ENCODE data around the gene DAAM1. TPM values are rescaled to one million over a fixed set of nuclear protein-coding genes. Genes with fewer than 3 reads are reported as not detected.

Gene DAAM1
- total RNA-seq, 2 donors from 2014 or later, result 61.4 to 67.0 TPM

- TF ChIP-seq CTCF (IDR thresholded peaks at IDR 0.05), result no peak
- no peaks in the 10 kb centered on the region for H3K27me3 ChIP-seq
- H3K27ac ChIP-seq, result peak overlapping the region in 1 of 2 donors; percentile 40
- DNase-seq (ENCODE audit: low spot score), result no peak
- H3K4me3 ChIP-seq, result no peak overlapping the region
- no peaks in the 10 kb centered on the region for H3K9me3 ChIP-seq
- peaks cover 0 to 76% of the 10 kb centered on the region in 2 donors for H3K4me1 ChIP-seq
- H3K36me3 ChIP-seq, result no peaks in the 10 kb centered on the region
Observed at GRCh38 chr14:59308673-59309072, 120.2 kb downstream of the DAAM1 start.

GRCh38 chr14:59309291-59309900 lies 120.9 kb downstream of the DAAM1 start:
- no peak overlapping the region for H3K4me3 ChIP-seq
- peak overlapping the region in 1 of 2 donors; percentile 36 for H3K27ac ChIP-seq
- peaks cover 0 to 82% of the 10 kb centered on the region in 2 donors for H3K4me1 ChIP-seq
- TF ChIP-seq CTCF (IDR thresholded peaks at IDR 0.05), result no peak
- no peak for DNase-seq (ENCODE audit: low spot score)
- no peaks in the 10 kb centered on the region for H3K36me3 ChIP-seq
- H3K9me3 ChIP-seq, result no peaks in the 10 kb centered on the region
- no peaks in the 10 kb centered on the region for H3K27me3 ChIP-seq

- no peak for DNase-seq (ENCODE audit: low spot score)
- no peaks in the 10 kb centered on the region for H3K36me3 ChIP-seq
- H3K27me3 ChIP-seq, result no peaks in the 10 kb centered on the region
- no peaks in the 10 kb centered on the region for H3K9me3 ChIP-seq
- no peak for TF ChIP-seq CTCF (IDR thresholded peaks at IDR 0.05)
- H3K4me3 ChIP-seq, result no peak overlapping the region
- H3K4me1 ChIP-seq, result peaks cover 0 to 79% of the 10 kb centered on the region in 2 donors
- H3K27ac ChIP-seq, result no peak overlapping the region
Observed at GRCh38 chr14:59310633-59311032, 122.2 kb downstream of the DAAM1 start.

- Histone ChIP-seq H3K27ac (no peak overlapping the region), H3K36me3 (no peaks in the 10 kb centered on the region), H3K9me3 (no peaks in the 10 kb centered on the region), H3K27me3 (no peaks in the 10 kb centered on the region), H3K4me3 (no peak overlapping the region), H3K4me1 (peaks cover 0 to 79% of the 10 kb centered on the region in 2 donors)
- no peak for DNase-seq (ENCODE audit: low spot score)
- no peak for TF ChIP-seq CTCF (IDR thresholded peaks at IDR 0.05)
Observed at GRCh38 chr14:59311723-59312122, 123.3 kb downstream of the DAAM1 start.

GRCh38 chr14:59313144-59313651 lies 124.7 kb downstream of the DAAM1 start:
- H3K27me3 ChIP-seq, result no peaks in the 10 kb centered on the region
- H3K36me3 ChIP-seq, result no peaks in the 10 kb centered on the region
- H3K27ac ChIP-seq, result peak overlapping the region in 1 of 2 donors; percentile 40
- TF ChIP-seq CTCF (IDR thresholded peaks at IDR 0.05), result no peak
- H3K9me3 ChIP-seq, result no peaks in the 10 kb centered on the region
- H3K4me1 ChIP-seq, result peaks cover 0 to 81% of the 10 kb centered on the region in 2 donors
- H3K4me3 ChIP-seq, result no peak overlapping the region
- no peak for DNase-seq (ENCODE audit: low spot score)

Data from right atrium auricular region (tissue), 2 donors.